NCI-H2107 treated with DMSO at 0.1 percent for 48 hours (cell line): ENCODE measurements around the gene SELPLG.
"Not testable (repeated sequence)": the region's sequence is repeated elsewhere in the genome, so short reads cannot be mapped to it uniquely, and the experiment has no call there.

Source experiments
- DNase-seq: peaks from one replicate; lab custom pipeline; 2025; ENCODE audit not compliant: unreplicated experiment; lab: John Stamatoyannopoulos, UW

The SELPLG gene

GRCh38 chr12:108638997-108639822 lies 5.5 kb upstream of the SELPLG start:
- DNase-seq: no peak

DNA sequence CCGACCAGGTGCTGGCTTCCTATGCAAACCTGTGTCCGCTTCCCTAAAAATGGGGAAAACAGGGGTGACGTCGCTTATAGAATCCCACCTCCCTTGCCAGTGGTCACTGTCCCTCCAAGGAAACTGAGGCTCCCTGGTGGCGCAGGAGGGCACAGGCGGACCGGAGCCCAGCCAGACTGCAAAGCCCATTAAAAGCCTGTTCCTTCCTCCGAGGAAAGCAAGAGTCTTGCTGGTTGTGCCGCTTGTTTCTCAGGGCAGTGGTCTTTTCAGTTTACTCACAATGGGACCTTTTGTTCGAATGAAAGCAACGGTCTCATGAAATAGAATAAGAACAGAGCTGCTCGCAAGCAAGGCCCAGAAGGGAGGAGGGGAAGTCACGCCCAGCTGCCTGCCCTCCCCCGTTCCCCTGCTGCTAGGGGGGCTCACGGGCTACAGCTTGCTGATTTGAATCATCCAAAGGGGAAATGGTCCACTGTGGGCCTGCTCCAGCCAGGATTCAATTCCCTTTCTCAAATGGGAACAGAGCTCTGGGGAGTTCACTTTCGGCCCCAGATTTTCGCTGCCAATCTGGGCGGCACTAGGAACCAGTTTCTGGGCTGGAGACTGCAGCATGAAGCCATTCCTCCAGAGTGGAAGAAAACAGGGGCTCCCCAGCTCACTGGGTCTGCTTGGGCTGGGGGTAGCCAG lies 4.6 kb upstream of the SELPLG start:
- DNase-seq: no peak

DNA sequence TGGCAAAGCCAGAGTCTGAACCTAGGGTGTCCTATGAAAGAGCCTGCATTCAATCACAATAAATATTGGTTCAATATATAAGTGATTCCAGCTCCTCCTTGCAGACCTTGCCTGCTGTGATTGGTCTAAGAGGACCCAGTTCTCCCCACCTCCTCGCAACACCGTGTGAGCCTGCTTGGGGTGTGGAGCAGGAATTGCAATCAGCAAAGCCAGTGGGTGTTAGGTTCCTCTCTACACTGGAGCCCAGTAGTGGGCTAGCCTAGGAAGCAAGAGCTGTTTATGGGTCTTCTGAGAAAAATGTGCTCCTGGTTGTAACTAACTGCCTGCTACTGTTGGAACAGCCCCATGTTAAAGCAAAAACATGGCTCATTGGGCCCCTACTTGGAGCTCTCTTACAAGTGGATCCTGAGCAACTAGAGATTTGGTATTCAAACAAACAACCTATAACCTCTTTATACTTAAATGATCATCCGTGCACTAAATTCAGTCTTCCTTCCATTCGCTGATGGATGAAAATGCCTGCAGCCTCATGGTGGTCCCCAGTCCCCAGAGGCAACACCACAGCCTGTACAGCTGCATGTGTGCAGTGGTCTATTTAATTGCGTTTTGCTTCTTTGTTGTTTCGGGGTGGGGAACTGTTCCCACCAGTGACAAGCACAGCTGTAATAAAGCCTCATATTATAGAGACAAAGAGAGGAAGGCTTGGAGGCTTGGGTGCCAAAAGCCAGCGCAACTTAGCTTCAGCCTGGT lies 3.7 kb upstream of the SELPLG start:
- no peak for DNase-seq

- no peak for DNase-seq
Measured at GRCh38 chr12:108635997-108636808, 2.5 kb upstream of the SELPLG start.

DNA sequence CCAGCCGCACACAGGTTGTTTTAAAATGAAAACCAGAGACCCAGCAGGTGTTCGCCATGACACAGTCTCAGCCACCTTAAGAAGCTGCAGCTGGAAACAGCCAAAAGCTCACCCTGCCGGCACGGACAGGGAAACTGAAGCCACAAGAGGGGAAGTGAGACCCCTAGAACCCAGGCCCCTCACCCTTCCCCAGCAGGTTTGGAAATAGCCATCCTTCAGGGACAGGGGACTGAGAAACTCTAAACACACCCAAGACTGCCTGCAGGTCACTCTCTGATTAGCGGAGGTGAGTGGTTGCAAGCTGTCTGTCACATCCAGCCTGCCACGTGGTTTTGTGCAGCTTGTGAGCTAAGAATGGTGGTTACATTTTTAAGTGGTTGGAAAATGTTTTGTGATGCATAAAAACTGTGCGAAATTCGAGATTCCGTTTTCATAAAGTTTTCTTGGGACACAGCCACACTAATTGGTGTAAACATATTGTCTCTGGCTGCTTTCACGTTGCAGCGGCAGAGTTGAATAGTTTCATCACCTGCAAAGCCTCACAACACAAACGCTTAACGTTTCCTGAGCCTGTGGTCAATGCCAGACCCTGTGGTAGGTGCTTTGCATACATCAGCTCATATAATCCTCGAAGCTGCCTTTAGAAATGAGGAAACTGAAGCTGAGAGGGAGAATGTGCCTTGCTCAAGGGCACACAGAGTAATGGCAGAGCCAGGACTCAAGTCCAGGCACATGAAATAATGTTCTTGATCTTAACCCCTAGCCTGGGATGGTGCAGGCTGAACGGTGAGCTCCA lies 1.7 kb upstream of the SELPLG start:
- DNase-seq: peak; percentile 86

GRCh38 chr12:108634341-108634751 lies 652 bp upstream of the SELPLG start:
- peak; percentile 81 for DNase-seq

GRCh38 chr12:108633081-108633533 lies 587 bp downstream of the SELPLG start:
- no peak for DNase-seq

GRCh38 chr12:108631261-108631660 lies 2.4 kb downstream of the SELPLG start:
- not testable (repeated sequence) for DNase-seq

DNA sequence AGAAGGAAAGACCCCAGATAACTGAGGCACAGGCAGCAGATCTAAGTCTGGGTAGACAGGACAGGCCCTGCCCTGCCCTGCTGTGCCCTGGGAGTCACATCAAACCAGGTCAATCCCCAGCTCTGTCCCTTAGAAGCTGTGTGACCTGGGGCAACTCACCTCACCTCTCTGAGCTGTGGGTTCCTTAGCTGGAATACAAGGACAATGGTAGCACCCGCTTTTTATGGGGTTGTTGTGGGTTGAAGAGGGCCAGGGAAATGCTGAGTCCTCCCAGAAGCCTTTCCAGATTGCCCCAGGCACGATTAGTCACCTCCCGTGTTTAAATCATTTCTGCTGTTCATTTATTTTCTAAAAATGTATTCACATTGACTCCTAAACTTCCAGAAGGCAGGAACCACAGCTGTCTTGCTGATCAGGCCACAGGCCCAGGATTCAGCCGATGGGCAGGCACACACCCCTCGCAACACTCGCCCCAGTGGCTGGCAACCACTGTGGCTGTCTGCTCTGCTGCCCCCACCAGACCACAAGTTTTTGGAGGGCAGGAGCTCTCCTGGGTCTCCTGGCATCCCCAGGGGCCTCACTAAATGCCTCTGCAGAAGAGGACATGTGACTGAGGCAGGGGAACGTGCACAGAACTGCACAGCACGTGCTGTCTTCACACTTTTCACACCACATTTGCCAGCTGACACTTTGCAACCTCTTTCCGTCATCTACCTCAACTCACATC lies 3.0 kb downstream of the SELPLG start:
- no peak for DNase-seq

DNA sequence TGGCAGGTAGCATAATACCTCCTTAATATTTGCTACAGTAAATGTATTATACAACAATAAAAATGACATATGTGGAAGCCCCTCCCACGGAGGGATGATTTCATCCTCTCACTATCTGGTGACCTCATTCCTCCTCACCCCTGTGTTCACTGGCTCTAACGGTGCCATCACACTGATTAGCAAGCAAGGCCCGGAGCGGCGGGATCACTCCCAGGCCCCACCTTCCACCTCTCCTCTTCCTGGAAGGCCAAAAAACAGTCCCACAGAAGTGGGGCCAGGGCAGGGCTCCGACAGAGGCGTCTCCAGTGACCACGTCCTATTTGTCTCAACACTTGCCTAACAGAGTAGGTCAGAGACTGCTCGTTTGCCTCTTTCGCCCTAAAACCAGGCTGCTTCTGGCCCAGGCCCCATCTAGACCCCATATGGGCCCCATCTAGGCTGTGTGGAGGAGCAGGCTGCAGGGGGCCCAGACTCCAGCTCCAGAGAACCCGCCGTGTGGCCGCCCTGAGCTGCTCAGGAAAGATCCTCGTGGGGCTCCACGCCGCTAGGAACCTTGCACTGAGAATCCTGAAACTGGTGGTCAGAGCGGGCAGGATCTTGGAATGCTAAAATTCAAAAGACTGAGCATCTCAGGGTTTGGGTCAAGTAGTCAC lies 3.7 kb downstream of the SELPLG start:
- no peak for DNase-seq

GRCh38 chr12:108629151-108629550 lies 4.5 kb downstream of the SELPLG start:
- no peak for DNase-seq

GRCh38 chr12:108627134-108627920 lies 6.4 kb downstream of the SELPLG start:
- DNase-seq: no peak

- no peak for DNase-seq
Measured at GRCh38 chr12:108625228-108625627, 8.5 kb downstream of the SELPLG start.

DNA sequence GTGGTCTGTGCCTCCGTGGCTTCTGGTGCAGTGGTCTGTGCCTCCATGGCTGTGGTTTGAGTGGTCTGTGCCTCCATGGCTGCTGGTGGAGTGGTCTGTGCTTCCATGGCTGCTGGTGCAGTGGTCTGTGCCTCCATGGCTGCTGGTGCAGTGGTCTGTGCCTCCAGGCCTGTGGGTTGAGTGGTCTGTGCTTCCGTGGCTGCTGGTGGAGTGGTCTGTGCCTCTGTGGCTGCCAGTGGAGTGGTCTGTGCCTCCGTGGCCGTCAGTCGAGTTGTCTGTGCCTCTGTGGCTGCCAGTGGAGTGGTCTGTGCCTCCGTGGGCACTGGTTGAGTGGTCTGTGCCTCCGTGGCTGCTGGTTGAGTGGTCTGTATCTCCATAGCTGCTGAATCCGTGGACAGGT lies 10.1 kb downstream of the SELPLG start:
- no peak for DNase-seq

GRCh38 chr12:108622921-108623514 lies 10.7 kb downstream of the SELPLG start:
- no peak for DNase-seq

DNA sequence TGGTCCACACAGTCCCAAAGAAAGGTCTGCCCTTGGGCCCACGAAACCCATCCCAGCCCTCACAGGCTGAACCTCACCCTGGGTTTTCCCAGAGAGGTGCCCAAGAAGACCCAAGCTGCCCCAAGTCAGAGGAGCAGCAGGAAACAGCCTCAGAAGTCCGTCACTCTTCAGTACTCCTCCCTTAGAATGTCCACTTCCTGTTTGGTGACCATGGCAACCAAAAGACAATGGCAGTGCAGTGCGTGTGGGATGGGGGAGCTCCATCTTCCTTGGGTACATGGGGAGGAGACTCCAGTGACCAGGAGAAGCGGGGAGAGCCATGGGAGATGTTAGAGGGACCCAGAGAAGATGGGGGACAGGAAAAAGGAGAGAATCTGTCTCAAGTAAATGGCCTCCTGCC lies 11.3 kb downstream of the SELPLG start:
- no peak for DNase-seq

- DNase-seq: no peak
Measured at GRCh38 chr12:108621161-108621560, 12.5 kb downstream of the SELPLG start.
